HUES48 (cell line): ENCODE data around the gene ZNF74.
"Not testable (repeated sequence)": the region's sequence is repeated elsewhere in the genome, so short reads cannot be mapped to it uniquely, and the experiment has no call there.

Source experiments
- H3K27ac ChIP-seq: one replicate; pipeline ENCODE4 v1.7.0; 2013; ENCODE audit warnings: low read depth, low read length, inconsistent platforms
- H3K27me3 ChIP-seq: 2 replicates; pipeline ENCODE4 v1.6.1; 2013; ENCODE audit warnings: mild to moderate bottlenecking, low read length; ENCODE audit not compliant: control insufficient read depth, insufficient read depth
- H3K36me3 ChIP-seq: 2 replicates; pipeline ENCODE4 v1.6.1; 2013; ENCODE audit warnings: low read length; ENCODE audit not compliant: control insufficient read depth, insufficient read depth
- H3K4me1 ChIP-seq: 2 replicates; pipeline ENCODE4 v1.6.1; 2013; ENCODE audit warnings: mild to moderate bottlenecking, low read length; ENCODE audit not compliant: control insufficient read depth, insufficient read depth
- H3K4me3 ChIP-seq: 2 replicates; pipeline ENCODE4 v1.5.1; 2013; ENCODE audit warnings: mild to moderate bottlenecking, low read depth, low read length
- H3K9ac ChIP-seq: 2 replicates; pipeline ENCODE4 v1.6.1; 2013; ENCODE audit warnings: mild to moderate bottlenecking, low read depth, low read length, moderate library complexity
- H3K9me3 ChIP-seq: 2 replicates; pipeline ENCODE4 v1.6.1; 2013; ENCODE audit warnings: low read length; ENCODE audit not compliant: control insufficient read depth, insufficient read depth

The ZNF74 gene

GRCh38 chr22:20378110-20378509 is 15.8 kb upstream of the ZNF74 start:
- Histone ChIP-seq H3K27me3 (peaks cover 8% of the 10 kb centered on the region), H3K27ac (no peak overlapping the region), H3K36me3 (no peaks in the 10 kb centered on the region), H3K9ac (no peak overlapping the region), H3K4me3 (no peak overlapping the region), H3K4me1 (peaks cover 4% of the 10 kb centered on the region), H3K9me3 (no peaks in the 10 kb centered on the region)

DNA sequence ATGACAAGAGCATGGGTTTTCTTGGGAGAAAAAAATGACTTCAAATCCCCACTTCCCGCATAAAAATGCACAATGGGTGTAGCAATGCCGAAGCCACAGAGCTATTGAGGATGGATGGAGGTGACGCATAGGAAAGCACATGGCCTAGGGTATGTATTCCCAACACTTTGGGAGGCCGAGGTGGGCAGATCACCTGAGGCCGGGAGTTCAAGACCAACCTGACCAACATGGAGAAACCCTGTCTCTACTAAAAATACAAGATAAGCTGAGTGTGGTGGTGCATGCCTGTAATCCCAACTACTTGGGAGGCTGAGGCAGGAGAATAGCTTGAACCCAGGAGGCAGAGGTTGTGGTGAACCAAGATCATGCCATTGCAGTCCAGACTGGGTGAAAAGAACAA is 15.3 kb upstream of the ZNF74 start:
- H3K27me3 ChIP-seq, H3K9me3 ChIP-seq, H3K27ac ChIP-seq, H3K36me3 ChIP-seq, H3K4me1 ChIP-seq, H3K9ac ChIP-seq, H3K4me3 ChIP-seq: not testable (repeated sequence)

DNA sequence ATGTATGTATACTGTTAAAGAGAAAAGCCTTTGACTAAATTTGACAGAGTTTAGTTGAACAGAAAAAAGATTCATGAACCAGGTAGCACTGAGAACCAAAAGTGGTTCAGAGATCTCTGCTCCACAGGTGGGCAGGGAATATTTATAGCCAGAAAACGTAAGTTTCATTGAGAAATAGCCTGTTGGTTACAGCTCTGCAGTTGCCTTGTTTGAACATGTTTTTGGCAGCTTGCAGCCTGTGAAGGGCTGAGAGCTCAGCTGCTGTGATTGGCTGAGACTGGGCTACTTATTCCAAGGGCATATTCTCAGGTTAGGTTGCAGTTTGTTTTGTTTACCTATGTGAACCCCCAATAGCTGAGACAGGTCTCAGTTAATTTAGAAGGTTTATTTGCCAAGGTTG is 13.5 kb upstream of the ZNF74 start:
- no peaks in the 10 kb centered on the region for H3K27me3 ChIP-seq
- no peaks in the 10 kb centered on the region for H3K36me3 ChIP-seq
- H3K4me1 ChIP-seq = no peaks in the 10 kb centered on the region
- H3K9me3 ChIP-seq = no peaks in the 10 kb centered on the region
- H3K27ac ChIP-seq = no peak overlapping the region
- no peak overlapping the region for H3K4me3 ChIP-seq
- H3K9ac ChIP-seq = no peak overlapping the region

DNA sequence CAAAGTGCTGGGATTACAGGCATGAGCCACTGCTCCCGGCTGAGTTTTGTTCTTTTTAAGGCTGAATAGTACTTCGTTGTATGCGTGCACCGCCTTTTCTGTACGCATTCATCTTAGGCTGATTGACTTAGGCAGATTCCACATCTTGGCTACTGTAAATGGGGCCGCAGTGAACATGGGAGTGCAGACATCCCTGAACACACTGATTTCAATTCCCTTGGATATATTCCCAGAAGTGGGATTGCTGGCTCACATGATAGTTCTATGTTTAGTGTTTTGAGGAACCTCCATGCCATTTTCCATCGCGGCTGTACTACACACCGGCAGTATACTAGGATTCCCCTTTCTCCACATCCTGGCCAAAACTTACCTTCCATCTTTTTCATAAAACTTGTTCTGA is 10.4 kb upstream of the ZNF74 start:
- H3K27ac ChIP-seq = no peak overlapping the region
- H3K4me3 ChIP-seq = no peak overlapping the region
- no peak overlapping the region for H3K9ac ChIP-seq
- no peaks in the 10 kb centered on the region for H3K27me3 ChIP-seq
- no peaks in the 10 kb centered on the region for H3K4me1 ChIP-seq
- H3K9me3 ChIP-seq = no peaks in the 10 kb centered on the region
- H3K36me3 ChIP-seq = no peaks in the 10 kb centered on the region

DNA sequence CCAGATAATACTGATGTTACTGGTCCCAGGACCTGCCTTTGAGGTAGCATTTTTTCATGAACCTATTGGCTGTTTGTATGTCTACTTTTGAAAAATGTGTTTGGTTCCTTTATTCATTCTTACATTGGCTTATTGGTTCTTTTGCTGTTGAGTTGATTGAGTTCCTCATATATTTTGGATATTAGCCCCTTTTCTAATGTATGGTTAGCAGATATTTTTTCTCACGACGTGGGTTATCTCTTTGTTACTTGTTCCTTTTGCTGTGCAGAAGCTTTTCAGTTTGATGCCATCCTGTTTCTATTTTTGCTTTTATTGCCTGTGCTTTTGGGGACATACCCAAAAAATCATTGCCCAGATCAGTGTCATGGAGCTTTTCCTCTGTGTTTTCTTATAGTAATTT is 9.8 kb upstream of the ZNF74 start:
- Histone ChIP-seq H3K9me3 (no peaks in the 10 kb centered on the region), H3K4me3 (no peak overlapping the region), H3K27ac (no peak overlapping the region), H3K36me3 (no peaks in the 10 kb centered on the region), H3K4me1 (no peaks in the 10 kb centered on the region), H3K9ac (no peak overlapping the region), H3K27me3 (no peaks in the 10 kb centered on the region)

- Histone ChIP-seq H3K4me3 (no peak overlapping the region), H3K27me3 (no peaks in the 10 kb centered on the region), H3K27ac (no peak overlapping the region), H3K9ac (no peak overlapping the region), H3K36me3 (no peaks in the 10 kb centered on the region), H3K4me1 (no peaks in the 10 kb centered on the region), H3K9me3 (no peaks in the 10 kb centered on the region)
Observed at GRCh38 chr22:20384865-20385264, 9.1 kb upstream of the ZNF74 start.

DNA sequence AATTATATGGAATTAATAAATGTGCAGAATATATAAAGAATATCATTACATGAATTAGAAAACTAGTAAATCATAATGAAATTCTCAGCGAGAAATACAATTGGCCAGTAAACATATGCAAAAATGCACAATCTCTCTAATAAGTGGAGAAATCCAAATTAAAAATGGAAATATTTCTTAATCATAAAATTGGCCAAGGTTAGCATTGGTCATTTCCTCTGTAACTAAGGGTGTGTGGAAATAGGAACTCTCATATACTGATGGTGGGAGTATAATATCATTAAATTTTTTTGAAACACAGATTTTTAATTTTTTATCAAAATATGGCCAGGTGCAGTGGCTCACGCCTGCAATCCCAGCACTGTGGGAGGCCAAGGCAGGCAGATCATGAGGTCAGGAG is 7.6 kb upstream of the ZNF74 start:
- Histone ChIP-seq H3K4me1 (no peaks in the 10 kb centered on the region), H3K9me3 (no peaks in the 10 kb centered on the region), H3K36me3 (no peaks in the 10 kb centered on the region)

DNA sequence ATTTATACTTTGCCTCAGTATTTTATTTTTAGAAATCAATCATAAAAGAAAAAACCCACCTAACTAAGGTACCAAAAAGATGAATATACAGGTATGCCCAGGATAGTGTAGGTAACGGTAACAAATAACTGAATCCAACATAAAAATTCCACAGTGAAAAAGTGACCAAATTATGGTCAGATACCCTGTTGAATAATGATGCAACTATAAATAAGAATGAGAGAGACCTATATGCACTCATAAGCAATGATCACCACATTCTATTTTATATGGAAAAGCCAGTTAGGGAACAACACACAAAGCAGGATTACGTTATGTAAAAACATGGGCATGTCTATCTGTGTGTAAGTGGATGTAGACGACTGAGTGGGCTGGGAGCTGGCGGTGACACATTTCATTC is 7.0 kb upstream of the ZNF74 start:
- no peaks in the 10 kb centered on the region for H3K27me3 ChIP-seq
- H3K9ac ChIP-seq = no peak overlapping the region
- H3K36me3 ChIP-seq = no peaks in the 10 kb centered on the region
- no peaks in the 10 kb centered on the region for H3K4me1 ChIP-seq
- H3K4me3 ChIP-seq = no peak overlapping the region
- H3K27ac ChIP-seq = no peak overlapping the region
- H3K9me3 ChIP-seq = no peaks in the 10 kb centered on the region

More for the DNA sequence above, 7.6 kb upstream of the ZNF74 start:
- no peaks in the 10 kb centered on the region for H3K27me3 ChIP-seq
- no peak overlapping the region for H3K27ac ChIP-seq
- H3K9ac ChIP-seq = no peak overlapping the region
- no peak overlapping the region for H3K4me3 ChIP-seq

- H3K9me3 ChIP-seq = no peaks in the 10 kb centered on the region
- H3K4me3 ChIP-seq = no peak overlapping the region
- no peak overlapping the region for H3K9ac ChIP-seq
- no peak overlapping the region for H3K27ac ChIP-seq
- H3K27me3 ChIP-seq = no peaks in the 10 kb centered on the region
- H3K36me3 ChIP-seq = no peaks in the 10 kb centered on the region
- no peaks in the 10 kb centered on the region for H3K4me1 ChIP-seq
Observed at GRCh38 chr22:20388200-20388599, 5.8 kb upstream of the ZNF74 start.

- H3K4me1 ChIP-seq = no peaks in the 10 kb centered on the region
- H3K36me3 ChIP-seq = no peaks in the 10 kb centered on the region
- no peaks in the 10 kb centered on the region for H3K9me3 ChIP-seq
- no peak overlapping the region for H3K4me3 ChIP-seq
- H3K27me3 ChIP-seq = no peaks in the 10 kb centered on the region
- H3K27ac ChIP-seq = no peak overlapping the region
- H3K9ac ChIP-seq = no peak overlapping the region
Observed at GRCh38 chr22:20389288-20389687, 4.7 kb upstream of the ZNF74 start.

DNA sequence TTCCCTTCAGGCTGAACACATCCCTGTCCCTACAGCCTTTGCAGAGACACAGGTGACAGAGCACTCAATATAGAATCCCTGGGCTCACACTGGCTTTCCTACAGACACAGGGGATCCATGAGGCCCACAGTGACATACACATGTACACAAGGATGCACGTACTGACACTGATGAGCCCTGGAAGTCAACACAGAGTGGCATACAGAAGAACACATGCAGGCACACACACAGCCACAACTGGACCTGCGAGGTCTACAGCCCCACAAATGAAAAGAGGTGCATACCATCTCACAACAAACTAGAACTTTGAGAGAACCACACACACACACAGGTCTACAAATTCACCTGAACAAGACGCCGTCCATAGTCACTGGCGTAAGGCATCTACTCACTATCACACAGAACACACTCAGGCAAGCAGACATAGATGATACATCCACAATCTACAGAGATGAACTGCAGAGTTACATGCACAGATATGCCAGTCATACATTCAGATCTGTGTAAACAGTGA is 3.5 kb upstream of the ZNF74 start:
- H3K27ac ChIP-seq = no peak overlapping the region
- no peaks in the 10 kb centered on the region for H3K36me3 ChIP-seq
- peaks cover 6% of the 10 kb centered on the region; the same call in 1 of the 2 replicates for H3K4me1 ChIP-seq
- no peaks in the 10 kb centered on the region for H3K9me3 ChIP-seq
- no peaks in the 10 kb centered on the region for H3K27me3 ChIP-seq
- no peak overlapping the region for H3K9ac ChIP-seq
- H3K4me3 ChIP-seq = no peak overlapping the region

DNA sequence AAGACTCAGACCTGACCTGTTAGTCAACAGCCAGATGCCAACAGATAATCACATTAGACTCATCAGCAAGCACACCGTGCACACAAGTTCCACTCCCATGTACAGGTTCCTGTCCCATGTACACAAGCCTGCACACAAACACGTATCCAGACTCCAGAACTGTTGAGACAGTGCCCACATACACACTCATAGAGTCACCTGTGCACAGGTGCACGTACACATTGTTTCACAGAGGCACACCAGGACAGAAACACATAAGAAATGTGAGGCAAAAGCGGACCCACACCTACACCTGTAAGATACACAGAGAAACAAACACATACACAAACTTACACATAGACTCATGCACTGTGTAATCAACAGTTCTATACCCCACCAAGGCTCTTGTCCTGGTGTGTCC is 2.7 kb upstream of the ZNF74 start:
- Histone ChIP-seq H3K9ac (no peak overlapping the region), H3K27ac (no peak overlapping the region), H3K27me3 (no peaks in the 10 kb centered on the region), H3K4me1 (peaks cover 7% of the 10 kb centered on the region; the same call in 1 of the 2 replicates), H3K4me3 (no peak overlapping the region), H3K36me3 (no peaks in the 10 kb centered on the region), H3K9me3 (no peaks in the 10 kb centered on the region)
